CD4-positive, alpha-beta T cell treated with Interferon gamma for 1 hour (primary cell): ENCODE data around the gene GIPC1.
"Not testable (repeated sequence)": the region's sequence is repeated elsewhere in the genome, so short reads cannot be mapped to it uniquely, and the experiment has no call there.

Experiments
- DNase-seq: peaks from one replicate; pipeline ENCODE4 v3.0.0-alpha.2; 2020

The GIPC1 gene

DNA sequence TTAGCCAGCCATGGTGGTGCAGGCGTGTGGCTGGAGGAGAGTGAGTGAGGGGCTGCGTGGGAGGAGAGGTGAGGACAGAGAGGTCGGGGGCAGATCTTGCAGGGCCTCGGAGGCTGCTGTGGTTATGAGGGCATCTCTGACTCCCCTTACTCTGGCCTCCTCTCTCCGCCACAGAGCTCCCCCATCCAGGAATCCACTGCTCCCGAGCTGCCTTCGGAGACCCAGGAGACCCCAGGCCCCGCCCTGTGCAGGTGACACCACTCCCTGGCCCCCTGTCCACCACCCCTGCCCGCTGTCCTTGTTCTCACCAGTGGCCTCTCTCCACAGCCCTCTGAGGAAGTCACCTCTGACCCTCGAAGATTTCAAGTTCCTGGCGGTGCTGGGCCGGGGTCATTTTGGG is 28.5 kb downstream of the GIPC1 start:
- no peak for DNase-seq

DNA sequence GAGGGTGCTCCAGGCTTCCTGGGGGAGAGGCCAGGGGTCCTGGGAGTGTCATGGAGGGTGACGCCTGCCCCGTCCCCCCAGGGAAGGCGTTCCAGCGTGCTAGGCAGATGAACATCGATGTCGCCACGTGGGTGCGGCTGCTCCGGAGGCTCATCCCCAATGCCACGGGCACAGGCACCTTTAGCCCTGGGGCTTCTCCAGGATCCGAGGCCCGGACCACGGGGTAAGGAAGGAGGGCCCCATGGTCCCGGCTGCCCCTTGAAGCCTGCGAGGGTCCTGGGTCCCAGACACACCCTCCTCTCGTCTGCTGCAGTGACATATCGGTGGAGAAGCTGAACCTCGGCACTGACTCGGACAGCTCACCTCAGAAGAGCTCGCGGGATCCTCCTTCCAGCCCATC is 32.2 kb downstream of the GIPC1 start:
- no peak for DNase-seq

DNA sequence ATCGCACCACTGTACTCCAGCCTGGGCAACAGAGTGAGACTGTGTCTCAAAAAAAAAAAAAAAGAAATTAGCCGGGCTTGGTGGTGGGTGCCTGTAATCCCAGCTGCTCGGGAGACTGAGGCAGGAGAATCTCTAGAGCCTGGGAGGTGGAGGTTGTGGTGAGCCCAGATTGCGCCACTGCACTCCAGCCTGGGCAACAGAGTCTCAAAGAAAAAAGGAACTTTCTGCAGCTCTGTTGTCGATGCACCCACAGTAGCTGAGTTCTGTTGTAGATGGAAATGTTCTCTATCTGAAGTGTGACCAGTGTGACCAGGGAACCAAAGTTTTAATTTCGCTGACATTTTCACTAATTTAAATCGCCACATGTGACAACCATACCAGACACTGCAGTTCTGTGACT is 33.5 kb downstream of the GIPC1 start:
- not testable (repeated sequence) for DNase-seq

DNA sequence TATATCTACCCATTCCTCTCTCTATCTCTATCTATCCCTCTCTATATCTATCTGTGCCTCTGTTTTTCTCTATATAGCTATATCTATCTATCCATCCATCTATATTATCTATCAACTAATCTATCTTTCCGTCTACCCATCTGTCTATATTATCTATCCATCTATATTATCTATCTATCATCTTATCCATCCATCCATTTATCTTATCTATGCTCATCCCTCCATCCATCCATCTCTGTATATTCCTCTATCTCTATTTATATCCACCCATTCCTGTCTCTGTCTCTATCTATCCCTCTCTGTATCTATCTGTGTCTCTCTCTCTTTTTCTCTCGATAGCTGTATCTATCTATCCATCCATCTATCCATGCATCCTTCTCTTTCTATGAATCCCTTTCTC is 35.0 kb downstream of the GIPC1 start:
- no peak for DNase-seq

DNA sequence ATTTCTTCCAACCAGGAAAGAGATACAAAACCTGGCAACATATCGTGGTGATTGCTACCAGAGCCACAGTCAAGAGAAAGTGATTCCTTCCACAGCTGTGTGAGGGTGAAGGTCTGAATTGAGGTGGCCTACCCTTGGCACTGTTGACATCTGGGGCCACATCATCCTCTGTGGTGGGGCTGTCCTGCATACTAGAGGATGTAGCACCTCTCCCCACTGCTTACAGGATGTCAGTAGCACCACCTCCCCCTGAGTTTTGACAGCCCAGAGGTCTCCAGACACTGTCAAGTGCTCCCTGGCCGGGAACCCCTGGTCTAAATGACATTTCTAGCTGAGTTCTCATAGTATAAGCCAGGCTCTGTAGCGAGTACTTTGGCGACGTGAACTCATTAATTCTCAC is 36.2 kb downstream of the GIPC1 start:
- DNase-seq: peak; percentile 54

DNA sequence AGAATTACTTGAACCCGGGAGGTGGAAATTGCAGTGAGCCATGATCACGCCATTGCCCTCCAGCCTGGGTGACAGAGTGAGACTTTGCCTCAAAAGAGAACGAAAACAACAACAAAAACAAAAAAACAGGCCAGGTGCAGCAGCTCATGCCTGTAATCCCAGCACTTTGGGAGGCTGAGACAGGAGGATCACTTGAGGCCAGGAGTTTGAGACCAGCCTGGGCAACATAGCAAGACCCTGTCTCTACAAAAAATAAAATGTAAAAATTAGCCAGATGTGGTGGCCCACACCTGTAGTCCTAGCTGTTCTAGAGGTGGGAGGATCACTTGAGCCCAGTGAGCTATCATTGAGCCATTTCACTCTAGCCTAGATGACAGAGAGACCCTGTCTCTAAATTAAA is 43.6 kb downstream of the GIPC1 start:
- not testable (repeated sequence) for DNase-seq

DNA sequence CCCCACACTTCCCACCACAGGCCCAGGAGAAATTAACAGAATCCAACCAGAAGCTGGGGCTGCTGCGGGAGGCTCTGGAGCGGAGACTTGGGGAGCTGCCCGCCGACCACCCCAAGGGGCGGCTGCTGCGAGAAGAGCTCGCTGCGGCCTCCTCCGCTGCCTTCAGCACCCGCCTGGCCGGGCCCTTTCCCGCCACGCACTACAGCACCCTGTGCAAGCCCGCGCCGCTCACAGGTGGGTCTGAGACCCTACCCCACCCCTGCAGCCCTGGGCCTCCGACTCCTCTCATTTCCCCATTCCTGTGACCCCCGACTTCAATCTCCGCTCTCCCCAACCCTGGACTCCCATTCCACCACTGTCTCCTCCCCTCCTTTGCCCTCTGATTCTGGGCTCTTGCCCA is 45.1 kb downstream of the GIPC1 start:
- no peak for DNase-seq

DNA sequence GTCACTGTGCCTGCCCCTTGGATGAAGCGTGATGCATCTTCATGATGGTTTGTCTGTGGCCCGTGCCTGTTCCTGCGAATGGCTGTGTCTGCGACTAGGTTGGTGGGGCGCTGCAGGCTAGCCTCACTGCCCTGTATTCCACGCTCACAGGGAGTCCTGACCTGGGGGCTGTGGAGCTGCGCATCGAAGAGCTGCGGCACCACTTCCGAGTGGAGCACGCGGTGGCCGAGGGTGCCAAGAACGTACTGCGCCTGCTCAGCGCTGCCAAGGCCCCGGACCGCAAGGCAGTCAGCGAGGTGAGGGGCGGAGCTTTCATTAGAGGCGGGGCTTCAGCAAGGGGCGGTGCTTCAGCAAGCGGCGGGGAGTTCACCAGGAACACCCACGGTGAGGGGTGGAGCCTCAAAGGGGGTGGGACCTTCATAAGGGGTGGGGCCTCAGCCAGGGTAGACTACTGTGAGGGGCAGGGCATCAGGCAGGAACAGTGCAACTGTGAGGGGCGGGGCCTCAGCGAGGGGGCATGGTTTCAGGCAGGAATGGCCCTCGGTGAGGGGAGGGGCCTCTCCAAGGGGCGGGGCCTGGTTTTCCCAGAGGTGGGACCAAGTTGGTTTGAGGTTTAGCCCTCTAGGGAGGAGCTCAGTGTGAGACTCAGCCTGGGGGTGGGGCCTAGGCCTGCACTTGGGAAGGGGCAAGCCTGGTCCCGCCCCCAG is 45.6 kb downstream of the GIPC1 start:
- DNase-seq: peak; percentile 79

DNA sequence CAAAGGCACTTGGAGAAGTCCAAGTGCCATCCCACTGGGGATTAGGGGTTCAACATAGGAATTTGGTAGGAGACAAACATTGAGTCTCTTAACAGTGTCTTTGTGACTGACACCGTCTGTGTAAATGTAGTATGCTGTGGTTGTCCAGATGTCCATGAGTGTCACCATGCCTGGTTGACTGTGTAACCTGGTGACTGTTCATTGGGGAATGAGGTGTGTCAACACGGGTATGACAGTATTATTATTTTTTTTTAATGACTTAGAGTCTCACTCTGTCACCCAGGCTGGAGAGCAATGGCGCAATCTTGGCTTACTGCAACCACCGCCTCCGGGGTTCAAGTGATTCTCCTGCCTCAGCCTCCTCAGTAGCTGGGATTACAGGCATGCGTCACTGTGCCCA is 46.6 kb downstream of the GIPC1 start:
- no peak for DNase-seq

DNA sequence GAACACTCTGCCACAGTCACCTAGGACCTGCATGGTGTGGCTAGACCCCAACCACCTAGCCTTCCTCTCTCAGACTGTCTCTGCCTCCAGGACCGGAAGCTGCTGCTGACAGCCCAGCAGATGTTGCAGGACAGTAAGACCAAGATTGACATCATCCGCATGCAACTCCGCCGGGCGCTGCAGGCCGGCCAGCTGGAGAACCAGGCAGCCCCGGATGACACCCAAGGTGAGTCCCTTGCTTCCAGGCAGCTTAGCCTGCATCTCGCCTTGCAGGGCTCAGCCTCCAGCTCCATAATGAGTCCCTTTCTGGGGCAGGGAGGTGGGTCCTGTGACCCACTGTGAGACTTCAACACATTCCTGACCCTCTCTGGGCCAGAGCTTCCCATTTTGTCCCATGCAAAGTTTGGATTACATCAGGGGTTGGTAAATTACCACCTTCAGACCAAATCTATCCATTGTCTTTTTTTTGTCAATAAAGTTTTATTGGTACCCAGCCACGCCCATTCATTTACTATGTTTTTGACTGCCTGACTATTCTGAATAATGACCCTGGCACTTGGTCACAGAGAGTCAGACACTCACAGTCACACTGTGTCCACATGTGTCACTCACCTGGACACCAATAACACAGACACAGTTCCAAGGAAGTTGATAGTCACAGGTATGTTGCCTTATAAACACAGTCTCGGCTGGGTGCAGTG is 49.4 kb downstream of the GIPC1 start:
- DNase-seq: no peak

DNA sequence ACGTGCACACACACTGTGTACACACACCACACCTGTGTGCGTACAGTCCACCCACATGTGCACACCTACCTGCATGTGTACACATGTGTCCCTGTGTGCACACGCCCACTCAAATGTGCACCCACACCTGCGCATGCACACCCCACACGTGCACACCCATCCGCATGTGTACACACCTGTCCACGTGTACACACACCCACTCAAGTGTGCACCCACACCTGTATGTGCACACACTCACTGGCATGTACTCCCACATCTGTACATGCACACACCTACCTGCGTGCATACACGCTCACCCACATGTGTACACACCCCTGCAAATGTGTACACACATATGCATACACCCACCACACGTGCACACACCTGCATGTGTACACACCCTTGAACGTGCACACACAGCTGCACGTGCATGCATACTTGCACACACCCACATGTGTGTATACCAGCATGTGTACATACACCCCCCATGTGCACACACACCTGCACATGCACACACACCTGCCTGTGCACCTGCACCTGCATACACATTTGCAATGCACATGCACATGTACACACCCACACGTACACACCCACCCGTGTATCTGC is 52.2 kb downstream of the GIPC1 start:
- DNase-seq: no peak

DNA sequence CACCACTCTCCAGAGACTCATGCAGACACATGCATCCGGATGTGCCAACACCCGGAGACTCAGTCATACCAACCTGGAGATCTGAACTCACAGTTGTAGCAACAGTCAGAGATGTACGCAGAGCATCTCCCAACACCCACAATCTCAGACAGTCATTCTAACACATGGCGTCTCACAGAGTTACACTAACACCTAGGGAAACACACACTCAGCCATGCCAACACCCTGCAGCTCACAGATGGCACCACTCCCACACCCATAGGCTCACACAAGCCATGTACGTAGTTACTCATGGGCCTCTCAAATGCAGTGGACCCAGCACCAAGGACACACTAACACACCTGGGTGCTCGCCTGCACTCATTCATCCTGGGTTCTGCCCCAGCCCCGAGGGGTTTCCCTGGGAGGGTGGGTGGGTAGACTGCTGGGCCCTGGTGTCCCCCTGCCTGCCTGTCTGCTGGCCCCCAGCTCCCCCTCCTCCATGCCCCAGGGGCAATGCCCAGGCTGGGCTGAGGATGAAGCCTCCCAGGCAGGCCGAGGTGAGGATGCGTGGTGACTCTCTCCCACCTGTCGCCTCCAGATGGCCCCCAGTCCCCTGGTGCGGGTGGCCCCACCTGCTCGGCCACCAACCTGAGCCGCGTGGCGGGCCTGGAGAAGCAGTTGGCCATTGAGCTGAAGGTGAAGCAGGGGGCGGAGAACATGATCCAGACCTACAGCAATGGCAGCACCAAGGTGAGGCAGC is 52.9 kb downstream of the GIPC1 start:
- DNase-seq: no peak

DNA sequence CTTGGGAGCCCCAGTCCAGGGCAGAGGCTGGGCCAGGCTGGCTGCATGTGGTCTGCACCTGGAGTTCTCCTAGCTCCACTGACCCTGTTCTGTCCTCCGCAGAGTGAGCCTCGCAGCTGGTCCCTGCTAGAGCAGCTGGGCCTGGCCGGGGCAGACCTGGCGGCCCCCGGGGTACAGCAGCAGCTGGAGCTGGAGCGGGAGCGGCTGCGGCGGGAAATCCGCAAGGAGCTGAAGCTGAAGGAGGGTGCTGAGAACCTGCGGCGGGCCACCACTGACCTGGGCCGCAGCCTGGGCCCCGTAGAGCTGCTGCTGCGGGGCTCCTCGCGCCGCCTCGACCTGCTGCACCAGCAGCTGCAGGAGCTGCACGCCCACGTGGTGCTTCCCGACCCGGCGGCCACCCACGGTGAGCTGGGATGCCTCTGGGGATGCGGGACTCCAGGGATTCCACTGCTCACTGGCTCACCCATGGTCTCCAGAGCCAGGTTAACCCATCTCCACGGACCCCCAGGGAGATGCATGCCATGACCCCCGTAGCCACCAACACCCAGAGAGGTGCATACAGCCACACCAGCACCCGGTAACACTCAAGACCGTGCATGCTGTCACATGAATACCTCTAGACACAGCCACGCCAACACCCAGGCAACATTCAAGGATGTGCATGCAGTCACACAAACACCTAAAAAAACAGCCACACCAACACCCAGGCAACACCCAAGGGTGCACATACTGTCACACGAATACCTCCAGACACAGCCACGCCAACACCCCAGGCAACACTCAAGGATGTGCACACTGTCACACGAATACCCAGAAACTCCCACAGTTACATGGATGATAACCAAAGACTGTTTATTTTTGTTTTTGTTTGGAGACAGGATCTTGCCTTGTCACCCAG is 54.6 kb downstream of the GIPC1 start:
- DNase-seq: no peak

DNA sequence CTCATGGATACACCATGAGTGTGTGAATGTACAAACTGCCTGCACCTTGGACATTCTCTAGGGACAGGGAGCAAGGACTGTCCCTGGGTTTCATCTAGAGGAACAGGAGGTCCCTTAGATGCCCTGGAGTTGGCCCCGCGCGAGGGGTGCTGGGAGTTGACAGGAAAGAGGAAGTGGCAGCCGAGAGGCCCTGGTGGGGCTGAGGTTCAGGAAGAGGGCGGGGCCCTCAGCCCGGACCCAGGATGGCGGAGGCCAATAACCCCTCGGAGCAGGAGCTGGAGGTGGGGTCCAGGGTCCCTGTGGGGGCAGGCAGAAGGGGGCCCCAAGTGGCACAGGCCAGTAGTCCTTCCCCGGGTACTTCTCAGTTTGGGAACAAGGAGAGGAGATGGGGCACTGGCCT is 55.9 kb downstream of the GIPC1 start:
- peak; percentile 78 for DNase-seq

DNA sequence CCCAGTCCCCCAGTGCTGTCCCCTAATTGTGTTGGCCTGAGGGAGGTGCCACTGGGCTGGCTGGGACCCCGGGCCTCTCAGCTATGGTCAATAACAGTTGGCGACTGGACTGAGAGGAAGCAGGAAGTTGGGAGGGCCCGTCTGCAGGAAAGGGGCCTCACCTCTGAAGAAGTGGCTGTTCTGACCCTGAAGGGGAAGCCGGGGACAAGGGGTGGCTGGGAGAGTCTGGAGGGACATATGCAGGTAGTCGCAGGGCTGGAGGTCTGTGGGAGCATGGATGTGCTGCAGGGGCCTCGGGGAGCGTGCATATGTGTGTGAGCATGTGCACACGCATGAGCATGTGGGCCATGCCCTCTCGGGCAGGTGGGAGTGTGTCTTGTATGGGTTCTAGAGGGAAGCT is 56.9 kb downstream of the GIPC1 start:
- no peak for DNase-seq

DNA sequence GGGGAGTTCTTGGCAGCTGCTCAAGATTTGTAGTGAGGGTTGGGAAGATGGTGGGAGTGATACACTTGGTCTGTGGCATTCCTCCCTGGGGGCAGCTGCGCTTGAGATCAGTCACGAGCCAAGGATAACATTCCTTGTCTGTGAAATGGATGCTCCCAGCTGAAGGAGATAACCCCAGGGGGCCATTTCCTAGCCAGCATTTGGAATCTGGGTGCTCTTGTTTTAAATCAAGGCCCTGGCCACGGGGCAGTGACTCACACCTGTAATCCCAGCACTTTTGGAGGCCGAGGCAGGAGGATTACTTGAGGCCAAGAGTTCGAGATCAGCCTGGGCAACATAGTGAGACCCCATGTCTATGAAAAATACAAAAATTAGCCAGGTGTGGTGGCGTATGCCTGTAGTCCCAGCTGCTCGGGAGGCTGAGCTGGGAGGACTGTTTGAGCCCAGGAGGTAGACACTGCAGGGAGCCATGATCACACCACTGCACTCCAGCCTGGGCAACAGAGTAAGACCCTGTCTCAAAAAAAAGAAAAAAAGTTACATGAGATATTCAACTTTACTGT is 58.3 kb downstream of the GIPC1 start:
- no peak for DNase-seq

DNA sequence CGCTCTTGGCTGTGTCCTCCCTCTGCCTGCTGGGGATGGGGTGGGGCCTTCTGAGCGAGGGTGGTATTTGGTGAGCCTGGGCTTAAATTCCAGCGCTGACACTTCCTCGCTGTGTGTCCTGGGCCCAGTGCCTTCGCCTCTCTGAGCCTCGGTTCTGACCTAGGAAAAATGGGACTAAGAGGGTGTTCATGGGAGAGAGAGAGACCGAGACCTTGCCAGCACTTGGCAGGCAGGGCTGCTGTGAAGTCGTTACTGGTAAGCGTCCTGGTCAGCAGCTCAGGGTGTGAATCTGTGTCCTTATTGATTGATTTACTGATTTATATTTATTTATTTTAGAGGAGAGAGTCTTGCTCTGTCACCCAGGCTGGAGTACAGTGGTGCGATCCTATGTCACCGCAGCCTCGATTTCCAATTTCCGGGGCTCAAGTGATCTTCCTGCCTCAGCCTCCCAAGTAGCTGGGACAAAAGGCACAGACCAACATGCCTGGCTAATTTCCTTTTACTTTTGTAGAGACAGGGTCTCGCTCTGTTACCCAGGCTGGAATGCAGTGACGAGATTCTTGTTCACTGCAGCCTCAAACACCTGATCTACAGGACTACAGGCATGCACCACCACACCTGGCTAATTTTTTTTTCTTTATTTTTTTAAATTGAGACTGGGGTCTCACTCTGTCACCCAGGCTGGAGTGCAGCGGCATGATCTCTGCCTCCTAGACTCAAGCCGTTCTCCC is 60.4 kb downstream of the GIPC1 start:
- no peak for DNase-seq

DNA sequence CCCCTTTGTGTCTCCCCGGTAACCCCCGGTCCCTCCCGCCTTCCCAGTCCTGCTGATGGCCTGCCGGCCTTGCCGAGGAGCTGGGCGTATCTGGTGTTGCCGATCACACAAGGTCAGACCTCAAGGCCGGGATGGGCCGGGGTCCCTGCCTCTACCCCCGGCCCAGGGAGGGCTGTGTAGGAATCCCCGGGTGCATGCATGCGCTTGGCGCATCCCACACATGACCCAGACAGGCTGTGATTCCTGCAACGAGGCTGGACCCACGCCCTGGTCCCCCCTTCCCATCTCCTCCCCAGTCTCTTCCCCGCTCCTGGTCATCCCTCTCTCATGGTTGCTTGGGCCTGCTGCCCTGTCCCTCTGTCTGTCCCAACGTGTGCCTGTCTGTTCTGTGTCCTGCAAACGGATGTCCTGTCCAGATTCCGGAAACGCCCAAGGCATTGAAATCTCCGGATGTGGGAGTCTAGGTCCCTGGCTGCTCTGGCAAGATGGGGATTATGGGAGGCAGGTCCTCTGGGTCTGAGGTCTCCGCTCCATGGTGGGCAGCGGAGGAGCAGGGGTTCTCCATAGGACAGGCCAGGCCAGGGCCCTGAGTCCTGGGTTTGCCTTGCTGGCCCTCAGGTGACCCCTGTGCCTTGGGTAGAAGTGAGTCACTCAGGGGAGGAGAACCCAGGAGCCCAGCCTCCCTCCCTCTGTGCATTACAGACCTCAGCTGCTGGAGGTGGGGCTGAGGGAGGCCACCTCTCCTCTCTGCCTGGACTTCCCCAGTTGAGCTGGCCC is 61.2 kb downstream of the GIPC1 start:
- DNase-seq: peak; percentile 70

DNA sequence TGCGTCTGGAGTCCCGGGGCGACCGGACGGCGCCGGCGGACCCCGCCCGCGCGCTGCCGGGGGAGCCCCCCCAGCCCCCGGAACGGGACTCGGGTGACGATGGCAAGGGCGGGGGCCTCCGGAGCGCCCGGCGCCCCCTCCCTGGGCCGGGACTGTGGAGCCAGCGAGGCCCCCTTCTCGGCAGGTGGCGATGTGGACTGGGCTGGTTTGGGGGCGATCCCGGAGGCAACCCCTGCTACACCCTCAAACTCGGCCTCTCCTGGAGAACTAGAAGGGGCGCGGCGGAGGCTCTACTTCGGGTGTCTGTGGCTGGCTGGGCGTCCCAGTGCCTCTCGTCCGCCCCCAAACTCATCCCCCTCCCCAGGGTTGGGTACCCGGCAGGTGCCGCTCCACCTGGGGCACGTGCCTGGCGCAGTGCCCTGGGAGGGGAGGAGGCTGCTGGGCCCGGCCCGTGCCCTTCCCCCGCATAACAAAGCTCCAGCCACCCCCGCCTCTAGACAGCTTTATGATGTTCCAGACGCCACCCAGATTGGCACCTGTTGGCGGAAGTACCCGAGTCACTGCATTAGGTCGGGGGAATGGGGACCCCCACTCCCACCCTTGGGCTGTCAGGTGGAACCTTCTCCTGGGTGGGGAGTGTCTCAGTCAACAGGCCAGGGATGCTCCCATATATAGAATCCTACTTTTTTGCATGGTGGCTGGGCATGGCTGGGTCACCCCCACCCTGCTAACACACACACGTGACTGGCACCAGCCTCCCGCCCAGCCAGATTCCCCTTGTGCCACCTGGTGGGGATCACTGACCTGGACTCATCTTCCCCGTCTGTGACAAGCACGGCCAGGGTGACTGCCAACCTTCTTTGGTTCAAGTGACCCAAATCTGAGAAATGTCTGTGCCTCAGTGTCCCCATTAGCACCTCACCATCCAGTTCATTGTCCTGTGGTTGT is 62.1 kb downstream of the GIPC1 start:
- DNase-seq: peak; percentile 54
